ENCODE data around the gene CRMP1.
"Not testable (repeated sequence)": the region's sequence is repeated elsewhere in the genome, so short reads cannot be mapped to it uniquely, and the experiment has no call there.

CRMP1 gene

GRCh38 chr4:5816851-5817375, 76.0 kb downstream of the CRMP1 start:
- DNase-seq = no peak

GRCh38 chr4:5816101-5816500, 76.8 kb downstream of the CRMP1 start:
- no peak for DNase-seq

- no peak for DNase-seq
Measured at GRCh38 chr4:5815641-5816040, 77.2 kb downstream of the CRMP1 start.

GRCh38 chr4:5814421-5814820, 78.5 kb downstream of the CRMP1 start:
- DNase-seq = no peak

- DNase-seq = no peak
Measured at GRCh38 chr4:5813882-5814255, 79.0 kb downstream of the CRMP1 start.

- peak; percentile 67 for DNase-seq
Measured at GRCh38 chr4:5812506-5813229, 80.2 kb downstream of the CRMP1 start.

DNA sequence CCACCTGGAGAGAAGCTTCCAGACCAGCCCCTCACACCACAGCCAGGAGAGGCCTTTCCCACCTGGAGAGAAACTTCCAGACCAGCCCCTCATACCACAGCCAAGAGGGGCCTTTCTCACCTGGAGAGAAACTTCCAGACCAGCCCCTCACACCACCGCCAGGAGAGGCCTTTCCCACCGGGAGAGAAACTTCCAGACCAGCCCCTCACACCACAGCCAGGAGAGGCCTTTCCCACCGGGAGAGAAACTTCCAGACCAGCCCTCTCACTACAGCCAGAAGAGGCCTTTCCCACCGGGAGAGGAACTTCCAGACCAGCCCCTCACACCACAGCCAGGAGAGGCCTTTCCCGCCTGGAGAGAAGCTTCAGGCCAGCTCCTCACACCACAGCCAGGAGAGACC, 80.8 kb downstream of the CRMP1 start:
- DNase-seq = not testable (repeated sequence)

- DNase-seq = no peak
Measured at GRCh38 chr4:5810770-5811430, 82.0 kb downstream of the CRMP1 start.

- no peak for DNase-seq
Measured at GRCh38 chr4:5810151-5810550, 82.7 kb downstream of the CRMP1 start.

GRCh38 chr4:5809216-5809776, 83.6 kb downstream of the CRMP1 start:
- DNase-seq = no peak

DNA sequence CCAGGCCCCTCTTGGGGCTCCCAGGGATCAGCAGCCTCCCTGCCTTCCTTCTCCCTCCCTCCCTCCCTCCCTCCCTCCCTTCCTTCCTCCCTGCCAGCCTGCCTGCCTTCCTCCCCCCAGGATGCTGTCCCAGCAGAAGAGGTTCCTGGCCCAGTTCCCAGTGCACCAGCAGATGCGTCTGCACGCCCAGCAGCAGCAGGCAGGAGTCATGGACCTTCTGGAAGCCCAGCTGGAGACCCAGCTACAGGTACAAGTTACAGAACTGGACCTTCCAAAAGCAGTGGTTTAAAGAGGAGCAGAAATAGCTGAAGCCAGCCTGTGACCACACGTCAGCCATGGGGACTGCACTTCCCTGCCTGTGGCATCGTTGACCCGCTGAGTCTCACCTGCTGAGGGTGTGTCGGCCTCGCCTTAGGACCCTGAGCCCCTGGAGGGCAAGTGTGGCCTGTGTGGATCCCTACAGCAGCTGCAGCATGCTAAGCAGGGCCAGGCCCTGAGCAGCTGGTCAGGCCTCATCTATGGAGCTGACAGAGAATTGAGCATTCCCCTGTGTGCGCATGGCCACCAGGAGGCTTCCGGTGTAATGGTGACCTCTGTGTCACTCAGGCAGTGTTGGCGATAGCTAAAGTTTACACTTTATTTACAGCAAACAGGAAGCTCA, 84.7 kb downstream of the CRMP1 start:
- no peak for DNase-seq

- DNase-seq = no peak
Measured at GRCh38 chr4:5805270-5805669, 87.6 kb downstream of the CRMP1 start.

DNA sequence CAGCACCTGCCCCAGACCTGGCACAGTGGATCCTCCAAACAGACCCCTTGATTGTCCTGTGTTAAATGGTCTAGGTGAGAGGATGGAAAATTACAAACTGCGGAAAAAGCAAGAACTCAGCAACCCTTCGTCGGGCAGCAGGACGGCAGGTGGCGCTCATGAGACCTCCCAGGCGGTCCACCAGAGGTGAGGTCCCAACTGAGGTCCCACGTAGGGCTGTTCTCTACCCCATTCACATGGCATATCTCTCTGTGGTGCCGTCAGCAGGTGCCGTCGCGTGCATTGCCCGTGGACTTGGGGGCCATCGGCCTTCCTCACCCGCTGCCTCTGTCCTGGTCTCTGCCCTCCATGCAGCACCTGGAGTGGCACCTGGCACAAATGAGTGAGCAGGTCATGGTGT, 88.2 kb downstream of the CRMP1 start:
- no peak for DNase-seq

- no peak for DNase-seq
Measured at GRCh38 chr4:5802565-5802964, 90.3 kb downstream of the CRMP1 start.

GRCh38 chr4:5801696-5802095, 91.2 kb downstream of the CRMP1 start:
- DNase-seq = no peak

DNA sequence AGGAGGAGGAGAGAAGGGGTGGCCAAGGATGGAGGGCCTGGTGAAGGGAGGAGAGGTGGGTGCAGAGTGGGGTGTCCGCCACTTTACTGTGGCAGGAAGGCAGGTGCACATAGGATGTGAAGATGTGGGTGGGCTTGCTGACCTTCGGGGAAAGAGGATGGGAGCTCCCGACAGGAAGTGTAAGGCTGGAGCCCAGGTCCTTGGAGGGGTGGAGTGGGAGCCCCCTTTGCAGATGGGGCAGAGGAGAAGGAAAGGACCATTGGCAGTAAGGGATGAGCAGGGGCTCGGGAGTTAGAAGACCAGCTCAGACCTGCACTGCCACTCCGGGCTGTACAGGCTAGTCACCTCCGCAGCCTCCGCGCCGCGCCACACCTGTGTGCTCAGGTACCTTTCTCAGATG, 92.4 kb downstream of the CRMP1 start:
- no peak for DNase-seq

GRCh38 chr4:5799406-5799805, 93.5 kb downstream of the CRMP1 start:
- no peak for DNase-seq

- DNase-seq = no peak
Measured at GRCh38 chr4:5798946-5799345, 93.9 kb downstream of the CRMP1 start.

DNA sequence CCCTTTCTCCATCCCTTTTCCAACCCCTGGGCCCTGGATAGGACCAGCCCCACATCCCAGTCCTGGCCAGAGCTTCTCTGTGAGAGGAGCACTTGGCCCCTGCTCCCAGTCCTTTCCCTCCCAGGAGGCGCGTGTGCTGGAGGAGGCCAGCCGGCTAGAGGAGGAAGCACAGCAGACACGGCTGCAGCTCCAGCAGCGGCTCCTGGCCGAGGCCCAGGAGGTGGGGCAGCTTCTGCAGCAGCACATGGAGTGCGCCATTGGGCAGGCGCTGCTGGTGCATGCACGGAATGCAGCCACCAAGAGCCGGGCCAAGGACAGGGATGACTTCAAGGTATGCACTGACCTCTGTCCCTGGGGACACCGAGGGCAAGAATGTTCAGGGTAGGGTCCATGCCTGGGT, 94.4 kb downstream of the CRMP1 start:
- no peak for DNase-seq

GRCh38 chr4:5797866-5798265, 95.0 kb downstream of the CRMP1 start:
- no peak for DNase-seq

DNA sequence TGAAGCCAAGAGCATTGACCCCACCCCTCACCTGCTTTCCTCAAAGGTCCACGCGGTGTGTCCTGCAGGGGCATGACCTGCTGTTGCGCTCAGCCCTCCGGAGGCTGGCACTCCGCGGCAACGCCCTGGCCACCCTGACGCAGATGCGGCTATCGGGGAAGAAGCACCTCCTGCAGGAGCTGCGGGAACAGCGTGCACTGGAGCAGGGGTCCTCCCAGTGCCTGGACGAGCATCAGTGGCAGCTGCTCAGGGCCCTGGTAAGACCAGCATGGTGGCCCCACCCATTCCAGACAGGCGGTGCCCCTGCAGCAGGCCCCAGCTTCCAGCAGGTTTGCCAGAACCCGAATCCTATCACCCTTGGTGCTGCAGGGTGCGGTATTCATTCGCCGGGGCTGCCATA, 95.9 kb downstream of the CRMP1 start:
- DNase-seq = no peak

DNA sequence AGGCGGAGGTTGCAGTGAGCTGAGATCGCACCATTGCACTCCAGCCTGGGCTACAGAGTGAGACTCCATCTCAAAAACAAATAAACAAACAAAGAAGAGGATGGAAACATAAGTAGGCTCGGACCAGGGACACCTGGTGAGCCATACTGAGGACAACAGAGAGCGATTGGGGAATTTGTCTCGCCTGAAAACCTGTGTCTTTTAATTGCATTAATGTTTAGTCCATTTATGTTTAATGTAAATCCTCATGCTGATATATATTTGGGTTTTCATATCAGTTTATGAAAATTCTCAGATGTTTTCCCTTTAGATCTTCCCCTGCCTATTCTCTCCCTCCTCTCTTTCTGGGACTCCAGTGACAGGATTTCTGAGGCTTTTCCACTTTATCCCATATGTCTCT, 97.3 kb downstream of the CRMP1 start:
- no peak for DNase-seq

- DNase-seq = no peak
Measured at GRCh38 chr4:5793514-5793913, 99.4 kb downstream of the CRMP1 start.

DNA sequence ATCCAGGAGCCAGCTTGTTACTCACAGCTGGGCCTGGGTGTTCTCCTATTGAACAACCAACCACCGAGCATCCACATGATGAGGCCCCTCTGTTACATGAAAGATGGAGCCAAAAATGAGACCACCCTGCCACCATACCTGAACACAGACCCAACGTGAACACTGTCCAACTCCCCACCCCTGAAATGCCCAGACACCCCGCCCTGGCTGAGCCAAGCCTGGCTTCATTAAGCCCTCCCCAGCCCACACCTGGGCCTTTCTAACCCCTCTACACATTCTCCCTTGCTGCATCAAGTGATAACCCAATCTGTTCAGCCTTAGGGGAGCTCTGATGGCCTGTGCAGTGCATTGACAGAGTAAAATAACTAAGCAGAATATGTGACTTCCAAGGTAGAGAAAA, 101.2 kb downstream of the CRMP1 start:
- no peak for DNase-seq

Measured in OCI-M1 (cell line).